ENCODE data around the gene PRSS50. TPM values are rescaled to one million over a fixed set of nuclear protein-coding genes. Genes with fewer than 3 reads are reported as not detected.

Gene PRSS50
- total RNA-seq (under 1 TPM in 2 of 7 donors, not detected in 5; 0.14 to 0.34 TPM), polyA plus RNA-seq (not detected)
- long read RNA-seq, donor 1 = 0 reads
- long read RNA-seq, donor 2 = 0 reads

DNA sequence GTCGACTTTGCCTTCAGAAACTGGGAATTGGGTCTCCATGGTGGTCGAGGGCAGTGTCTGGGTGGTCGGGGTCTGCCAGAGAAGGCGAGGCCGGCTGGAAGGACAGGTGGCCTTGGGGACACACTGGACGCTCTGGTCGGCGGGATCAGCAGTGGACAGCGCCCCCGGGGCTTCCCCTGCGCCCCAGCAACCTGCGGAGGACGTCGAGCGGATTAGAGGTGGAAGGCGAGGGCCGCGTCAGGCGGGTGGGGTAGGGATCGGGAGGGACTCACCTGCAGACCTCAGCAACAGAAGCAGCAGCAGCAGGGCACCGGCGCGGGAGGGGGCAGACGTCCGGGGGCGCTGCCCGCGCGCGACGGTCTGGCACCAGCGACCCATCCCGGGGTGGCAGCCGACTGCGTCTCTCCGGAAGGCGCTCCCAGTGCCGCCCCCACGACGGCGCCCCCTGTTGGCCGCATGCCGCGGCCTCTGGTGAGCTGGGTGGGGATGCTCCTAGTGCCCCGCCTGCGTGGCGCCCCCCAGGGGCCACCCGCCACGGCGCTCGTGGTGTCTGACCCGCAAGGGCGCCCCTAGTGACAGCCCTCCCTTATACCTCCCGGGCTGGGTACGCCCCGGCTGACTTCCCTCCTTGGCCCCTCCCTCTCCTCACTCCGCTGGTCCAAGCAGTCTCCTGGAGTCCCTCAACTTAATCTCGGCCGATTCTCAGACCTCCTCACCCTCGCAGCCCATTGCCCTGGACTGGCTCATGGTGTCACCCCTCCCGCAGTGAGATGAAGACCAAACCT is at the start of gene PRSS50:
PRSS50 (minus strand) TSS at position 423 of the 785 bp plus-strand sequence; CDS start at position 378, 45 bp downstream.
- peak; percentile 61 for DNase-seq
- 51 to 80% (median 55%) methylated on average over 39 to 61 of the region's 61 CpGs for WGBS, 5 donors
- H3K27ac ChIP-seq = no peak within 1 kb of the TSS
- H3K27me3 ChIP-seq (replicated peaks in 1 of 7) = peaks cover 0 to 22% (median 6%) of the 10 kb centered on the region in 7 donors
- H3K4me3 ChIP-seq = no peak within 1 kb of the TSS
- no peak for TF ChIP-seq POLR2AphosphoS5 (IDR thresholded peaks at IDR 0.05)
- TF ChIP-seq, protein P1, sequence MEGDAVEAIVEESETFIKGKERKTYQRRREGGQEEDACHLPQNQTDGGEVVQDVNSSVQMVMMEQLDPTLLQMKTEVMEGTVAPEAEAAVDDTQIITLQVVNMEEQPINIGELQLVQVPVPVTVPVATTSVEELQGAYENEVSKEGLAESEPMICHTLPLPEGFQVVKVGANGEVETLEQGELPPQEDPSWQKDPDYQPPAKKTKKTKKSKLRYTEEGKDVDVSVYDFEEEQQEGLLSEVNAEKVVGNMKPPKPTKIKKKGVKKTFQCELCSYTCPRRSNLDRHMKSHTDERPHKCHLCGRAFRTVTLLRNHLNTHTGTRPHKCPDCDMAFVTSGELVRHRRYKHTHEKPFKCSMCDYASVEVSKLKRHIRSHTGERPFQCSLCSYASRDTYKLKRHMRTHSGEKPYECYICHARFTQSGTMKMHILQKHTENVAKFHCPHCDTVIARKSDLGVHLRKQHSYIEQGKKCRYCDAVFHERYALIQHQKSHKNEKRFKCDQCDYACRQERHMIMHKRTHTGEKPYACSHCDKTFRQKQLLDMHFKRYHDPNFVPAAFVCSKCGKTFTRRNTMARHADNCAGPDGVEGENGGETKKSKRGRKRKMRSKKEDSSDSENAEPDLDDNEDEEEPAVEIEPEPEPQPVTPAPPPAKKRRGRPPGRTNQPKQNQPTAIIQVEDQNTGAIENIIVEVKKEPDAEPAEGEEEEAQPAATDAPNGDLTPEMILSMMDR (IDR thresholded peaks at IDR 0.05 in 8 of 11, conservative IDR thresholded peaks at IDR 0.05 in 3 of 11) = peak in 3 of 11 experiments; percentile 10 to 26 (median 14)
- TF ChIP-seq POLR2A (IDR thresholded peaks at IDR 0.05) = no peak
- H3K4me1 ChIP-seq = no peaks in the 10 kb centered on the region
- H3K36me3 ChIP-seq = no peaks in the 10 kb centered on the region
- H3K9me3 ChIP-seq = no peaks in the 10 kb centered on the region
- intact Hi-C loops (cut with DNase I; ENCODE audit: low total_unique reads) = no loop called here

GRCh38 chr3:46764206-46764605 is 46.5 kb upstream of the PRSS50 start:
- WGBS, 5 donors = 94 to 100% (median 95%) methylated on average over 1 of the region's 1 CpG
- Histone ChIP-seq H3K36me3 (no peaks in the 10 kb centered on the region), H3K9me3 (peaks cover 11 to 69% (median 68%) of the 10 kb centered on the region in 8 donors), H3K27me3 (replicated peaks in 1 of 7) (no peaks in the 10 kb centered on the region), H3K27ac (no peak overlapping the region), H3K4me1 (no peaks in the 10 kb centered on the region), H3K4me3 (no peak overlapping the region)
- no peak for DNase-seq
- TF ChIP-seq POLR2A (IDR thresholded peaks at IDR 0.05) = no peak
- TF ChIP-seq POLR2AphosphoS5 (IDR thresholded peaks at IDR 0.05) = no peak
- intact Hi-C loops (cut with DNase I; ENCODE audit: low total_unique reads) = no loop called here

- no peaks in the 10 kb centered on the region for H3K27me3 ChIP-seq (replicated peaks in 1 of 7)
- intact Hi-C loops (cut with DNase I; ENCODE audit: low total_unique reads) = no loop called here
Measured at GRCh38 chr3:46763178-46763577, 45.5 kb upstream of the PRSS50 start.

DNA sequence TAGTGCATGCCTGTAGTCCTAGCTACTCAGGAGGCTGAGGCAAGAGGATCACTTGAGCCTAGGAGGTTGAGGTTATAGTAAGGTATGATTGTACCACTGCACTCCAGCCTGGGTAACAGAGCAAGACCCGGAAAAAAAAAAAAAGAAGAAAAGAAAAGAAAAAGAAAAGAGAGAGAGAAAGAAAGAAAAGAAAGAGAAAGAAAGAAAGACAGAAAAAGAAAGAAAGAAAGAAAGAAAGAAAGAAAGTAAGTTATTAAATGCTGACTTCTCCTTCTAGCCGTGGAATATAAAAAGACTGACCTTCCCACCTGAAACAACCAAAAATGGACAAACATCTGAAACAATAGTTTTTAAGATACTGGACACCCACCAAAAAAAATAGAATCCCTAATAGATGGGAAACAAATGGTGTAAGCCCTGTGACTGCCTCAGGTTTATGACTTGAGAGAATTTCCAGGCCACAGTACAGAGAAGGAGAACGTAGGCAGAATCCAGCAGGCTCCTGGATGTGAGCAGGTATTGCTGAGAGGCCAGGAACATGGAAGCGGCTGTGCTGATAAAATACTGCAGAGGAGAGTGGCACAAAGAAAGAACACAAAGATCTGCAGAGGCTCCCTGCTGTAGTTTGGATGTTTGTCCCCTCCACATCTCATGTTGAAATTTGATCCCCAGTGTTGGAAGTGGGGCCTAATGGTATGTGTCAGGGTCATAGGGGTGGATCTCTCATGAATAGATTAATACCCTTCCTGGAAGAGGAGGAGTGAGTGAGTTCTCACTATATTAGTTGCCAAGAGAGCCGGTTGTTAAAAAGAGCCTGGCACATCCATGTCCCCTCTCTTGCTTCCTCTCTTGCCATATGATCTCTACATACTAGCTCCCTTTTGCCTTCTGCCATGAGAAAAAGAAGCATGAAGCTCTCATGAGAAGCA is 41.8 kb upstream of the PRSS50 start:
- Histone ChIP-seq H3K27me3 (replicated peaks in 1 of 7) (peaks cover 0 to 7% (median 0%) of the 10 kb centered on the region in 7 donors), H3K9me3 (peaks cover 0 to 22% (median 21%) of the 10 kb centered on the region in 8 donors), H3K4me1 (no peaks in the 10 kb centered on the region), H3K4me3 (no peak overlapping the region), H3K36me3 (no peaks in the 10 kb centered on the region), H3K27ac (no peak overlapping the region)
- DNase-seq = no peak
- WGBS, 5 donors = 81 to 91% (median 87%) methylated on average over 5 of the region's 5 CpGs
- intact Hi-C loops (cut with DNase I; ENCODE audit: low total_unique reads) = no loop called here
- TF ChIP-seq POLR2A (IDR thresholded peaks at IDR 0.05) = no peak

More at GRCh38 chr3:46763178-46763577, 45.5 kb upstream of the PRSS50 start:
- Histone ChIP-seq H3K9me3 (peaks cover 7 to 58% (median 58%) of the 10 kb centered on the region in 8 donors), H3K4me3 (no peak overlapping the region), H3K4me1 (no peaks in the 10 kb centered on the region), H3K36me3 (no peaks in the 10 kb centered on the region), H3K27ac (no peak overlapping the region)
- TF ChIP-seq POLR2A (IDR thresholded peaks at IDR 0.05) (no peak), POLR2AphosphoS5 (IDR thresholded peaks at IDR 0.05) (no peak)
- TF ChIP-seq, protein P1 (IDR thresholded peaks at IDR 0.05 in 8 of 11, conservative IDR thresholded peaks at IDR 0.05 in 3 of 11) = no peak
- DNase-seq = no peak
